Measurements from ENCODE around the gene MKI67. TPM values are rescaled to one million over a fixed set of nuclear protein-coding genes. Genes with fewer than 3 reads are reported as not detected.
A peak's percentile ranks its signal among the peaks of the same experiment; 100 is the strongest.
"Not testable (repeated sequence)": the region's sequence is repeated elsewhere in the genome, so short reads cannot be mapped to it uniquely, and the experiment has no call there.

Gene MKI67
- total RNA-seq, 2 donors from 2014 or later: 10.8 to 39.5 TPM

GRCh38 chr10:128095027-128095752 is 31.0 kb downstream of the MKI67 start:
- intact Hi-C loops (cut with DNase I, micrococcal nuclease): no loop called here
- ATAC-seq: peak; percentile 72
- DNase-seq: no peak

GRCh38 chr10:128094596-128094995 is 31.6 kb downstream of the MKI67 start:
- ATAC-seq; DNase-seq; intact Hi-C loops (cut with DNase I, micrococcal nuclease): not testable (repeated sequence)

- ATAC-seq: no peak
- DNase-seq: no peak
- intact Hi-C loops (cut with DNase I, micrococcal nuclease): no loop called here
Measured at GRCh38 chr10:128092454-128092853, 33.8 kb downstream of the MKI67 start.

- DNase-seq (no peak), ATAC-seq (no peak)
- intact Hi-C loops (cut with DNase I, micrococcal nuclease): no loop called here
Measured at GRCh38 chr10:128091636-128092210, 34.5 kb downstream of the MKI67 start.

- DNase-seq (no peak), ATAC-seq (peak; percentile 66)
- intact Hi-C loops (cut with DNase I, micrococcal nuclease): no loop called here
Measured at GRCh38 chr10:128087884-128088709, 38.1 kb downstream of the MKI67 start.

GRCh38 chr10:128087146-128087883 is 38.9 kb downstream of the MKI67 start:
- peak; percentile 26 for ATAC-seq
- intact Hi-C loops (cut with DNase I, micrococcal nuclease): no loop called here

GRCh38 chr10:128086003-128086863 is 40.0 kb downstream of the MKI67 start:
- ATAC-seq (peak; percentile 7), DNase-seq (no peak)
- intact Hi-C loops (cut with DNase I, micrococcal nuclease): no loop called here

More at GRCh38 chr10:128087146-128087883, 38.9 kb downstream of the MKI67 start:
- DNase-seq: no peak

GRCh38 chr10:128084991-128085390 is 41.2 kb downstream of the MKI67 start:
- ATAC-seq (no peak), DNase-seq (no peak)
- intact Hi-C loops (cut with DNase I, micrococcal nuclease): no loop called here

GRCh38 chr10:128084364-128084763 is 41.9 kb downstream of the MKI67 start:
- DNase-seq (no peak), ATAC-seq (no peak)
- intact Hi-C loops (cut with DNase I, micrococcal nuclease): no loop called here

- no peak for ATAC-seq
- no peak for DNase-seq
- intact Hi-C loops (cut with DNase I, micrococcal nuclease): no loop called here
Measured at GRCh38 chr10:128083191-128083895, 42.9 kb downstream of the MKI67 start.

- intact Hi-C loops (cut with DNase I, micrococcal nuclease): no loop called here
- DNase-seq (no peak), ATAC-seq (no peak)
Measured at GRCh38 chr10:128081720-128082119, 44.5 kb downstream of the MKI67 start.

GRCh38 chr10:128081222-128081621 is 45.0 kb downstream of the MKI67 start:
- intact Hi-C loops (cut with DNase I, micrococcal nuclease): no loop called here
- no peak for ATAC-seq
- DNase-seq: no peak

GRCh38 chr10:128080641-128081040 is 45.6 kb downstream of the MKI67 start:
- intact Hi-C loops (cut with DNase I, micrococcal nuclease): no loop called here
- ATAC-seq: no peak
- DNase-seq: no peak

GRCh38 chr10:128080231-128080630 is 46.0 kb downstream of the MKI67 start:
- intact Hi-C loops (cut with DNase I, micrococcal nuclease): no loop called here
- no peak for DNase-seq

GRCh38 chr10:128078136-128078969 is 47.9 kb downstream of the MKI67 start:
- DNase-seq (peak in 1 of 2 donors; percentile 56), ATAC-seq (peak; percentile 83)
- intact Hi-C loops (cut with DNase I, micrococcal nuclease): loop anchor here in 1 of 2 donors (10.0 kb wide), 1 partner anchor 66 kb away; no protein-coding TSS in a partner anchor

More at GRCh38 chr10:128080231-128080630, 46.0 kb downstream of the MKI67 start:
- no peak for ATAC-seq

- intact Hi-C loops (cut with DNase I, micrococcal nuclease): loop anchor here in 1 of 2 donors (10.0 kb wide), 1 partner anchor 67 kb away; no protein-coding TSS in a partner anchor
- ATAC-seq (no peak), DNase-seq (no peak)
Measured at GRCh38 chr10:128077155-128077875, 48.9 kb downstream of the MKI67 start.

Measured in left colon (tissue), 2 donors.